Large intestine (tissue), 3 donors: Measurements from ENCODE around the gene CEP170B. TPM values are rescaled to one million over a fixed set of nuclear protein-coding genes. Genes with fewer than 3 reads are reported as not detected.
A peak's percentile ranks its signal among the peaks of the same experiment; 100 is the strongest.

Experiments
- DNase-seq, 2 donors: peaks; one replicate each; pipeline versions ENCODE4 v3.0.0 to v3.0.0-alpha.2; 2013
- H3K27ac ChIP-seq: one replicate; pipeline ENCODE4 v1.5.1; 2013; ENCODE audit warnings: low read length
- H3K27me3 ChIP-seq: 2 replicates; pipeline ENCODE4 v1.6.1; 2013; ENCODE audit warnings: low read length; ENCODE audit not compliant: control insufficient read depth, insufficient read depth
- H3K36me3 ChIP-seq: 2 replicates; pipeline ENCODE4 v1.6.1; 2013; ENCODE audit warnings: low read length; ENCODE audit not compliant: control insufficient read depth, insufficient read depth
- H3K4me1 ChIP-seq: one replicate; pipeline ENCODE4 v1.6.1; 2013; ENCODE audit warnings: low read length; ENCODE audit not compliant: control insufficient read depth, insufficient read depth
- H3K4me3 ChIP-seq: one replicate; pipeline ENCODE4 v1.5.1; 2013; ENCODE audit warnings: low read length
- H3K9me3 ChIP-seq: one replicate; pipeline ENCODE4 v1.6.1; 2013; ENCODE audit warnings: mild to moderate bottlenecking, low read depth, low read length, moderate library complexity; ENCODE audit not compliant: control insufficient read depth
- WGBS: methylation state at CpG from one replicate; pipeline ENCODE4 v1.1.5; 2013; ENCODE audit warnings: low lambda C conversion rate; ENCODE audit not compliant: insufficient coverage; 5-methylcytosine and 5-hydroxymethylcytosine counted together
- polyA plus RNA-seq: library from polyadenylated mRNA; unstranded; fragments of 120-200 nt; gene quantifications from one replicate; pipeline ENCODE4 v1.2.1, GENCODE V29; 2013

The CEP170B gene
- polyA plus RNA-seq, 1 donor, result 30.3 TPM

DNA sequence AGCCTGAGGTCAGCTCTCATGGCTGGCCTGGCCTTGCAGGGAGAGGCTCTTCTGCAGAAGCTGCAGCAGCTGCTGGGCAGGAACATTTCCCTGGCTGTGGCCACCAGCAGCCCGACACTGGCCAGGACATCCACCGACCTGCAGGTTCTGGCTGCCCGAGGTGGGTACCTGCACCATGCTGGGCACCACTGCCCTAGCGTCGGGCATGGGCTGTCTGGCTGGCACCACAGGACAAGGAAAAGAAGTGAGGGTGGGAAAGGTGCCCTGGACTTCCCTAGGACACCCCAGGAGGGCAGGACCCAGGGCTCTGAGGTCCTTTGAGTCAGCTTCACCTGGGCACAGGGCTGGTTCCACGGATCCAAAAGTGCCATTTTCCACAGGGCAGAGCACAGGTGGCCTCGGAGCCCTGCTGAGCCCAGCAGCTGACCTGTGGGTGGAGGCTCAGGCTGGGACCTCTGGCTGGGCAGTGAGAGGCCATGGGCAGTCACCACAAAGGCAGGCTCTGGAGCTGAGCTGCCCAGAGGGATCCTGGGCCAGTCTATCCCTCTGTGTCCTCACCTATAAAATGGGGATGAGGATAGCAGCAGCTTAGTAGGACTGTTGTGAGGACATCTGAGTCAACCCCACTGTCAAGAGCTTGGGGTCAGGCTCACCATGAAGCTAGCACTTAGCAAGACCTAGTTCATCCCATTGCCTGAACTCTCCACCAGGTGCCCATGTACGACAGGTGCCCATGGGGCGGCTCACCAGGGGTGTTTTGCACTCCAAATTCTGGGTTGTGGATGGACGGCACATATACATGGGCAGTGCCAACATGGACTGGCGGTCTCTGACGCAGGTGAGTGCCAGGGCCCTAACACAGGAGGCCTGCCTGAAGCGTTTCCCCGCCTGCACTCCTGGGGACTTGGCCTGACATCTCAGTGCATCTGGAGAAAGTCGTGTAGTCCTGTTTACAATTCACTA lies 64.5 kb downstream of the CEP170B start:
- Histone ChIP-seq H3K27ac (no peak overlapping the region), H3K4me1 (peaks cover 30% of the 10 kb centered on the region), H3K4me3 (no peak overlapping the region), H3K27me3 (peaks cover 38% of the 10 kb centered on the region), H3K9me3 (peaks cover 17% of the 10 kb centered on the region), H3K36me3 (no peaks in the 10 kb centered on the region)
- no CpG with 5 or more reads among the region's 15 CpGs for WGBS
- DNase-seq, result no peak

DNA sequence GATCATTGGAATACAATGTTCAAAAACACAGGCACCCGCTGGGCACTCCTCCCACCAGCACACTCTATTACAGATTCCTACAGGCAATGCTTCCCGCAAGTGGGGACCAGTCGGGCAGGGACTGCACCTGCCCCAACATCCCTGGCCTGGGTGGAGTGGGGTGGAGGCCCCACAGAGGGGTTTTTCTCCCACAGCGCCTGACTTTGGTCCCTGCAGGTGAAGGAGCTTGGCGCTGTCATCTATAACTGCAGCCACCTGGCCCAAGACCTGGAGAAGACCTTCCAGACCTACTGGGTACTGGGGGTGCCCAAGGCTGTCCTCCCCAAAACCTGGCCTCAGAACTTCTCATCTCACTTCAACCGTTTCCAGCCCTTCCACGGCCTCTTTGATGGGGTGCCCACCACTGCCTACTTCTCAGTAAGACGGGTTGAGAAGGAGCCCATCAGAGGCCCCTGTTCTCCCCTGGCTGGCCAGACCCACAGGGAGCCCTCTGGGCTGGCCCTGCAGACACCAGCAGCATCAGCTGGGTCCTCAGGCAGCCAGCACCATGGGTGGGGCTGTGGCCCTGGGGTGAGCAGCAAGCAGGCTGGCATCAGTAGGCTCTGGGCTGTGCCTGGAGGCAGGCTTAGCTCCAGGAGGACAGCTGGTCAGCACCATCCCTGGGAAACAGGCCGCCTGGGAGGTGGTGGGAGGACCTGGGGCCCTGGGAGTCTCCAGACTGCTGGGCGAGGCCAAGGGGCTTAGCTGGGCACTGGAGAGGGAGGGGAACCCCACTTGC lies 65.6 kb downstream of the CEP170B start:
- peaks cover 49% of the 10 kb centered on the region for H3K27me3 ChIP-seq
- no CpG with 5 or more reads among the region's 10 CpGs for WGBS

DNA sequence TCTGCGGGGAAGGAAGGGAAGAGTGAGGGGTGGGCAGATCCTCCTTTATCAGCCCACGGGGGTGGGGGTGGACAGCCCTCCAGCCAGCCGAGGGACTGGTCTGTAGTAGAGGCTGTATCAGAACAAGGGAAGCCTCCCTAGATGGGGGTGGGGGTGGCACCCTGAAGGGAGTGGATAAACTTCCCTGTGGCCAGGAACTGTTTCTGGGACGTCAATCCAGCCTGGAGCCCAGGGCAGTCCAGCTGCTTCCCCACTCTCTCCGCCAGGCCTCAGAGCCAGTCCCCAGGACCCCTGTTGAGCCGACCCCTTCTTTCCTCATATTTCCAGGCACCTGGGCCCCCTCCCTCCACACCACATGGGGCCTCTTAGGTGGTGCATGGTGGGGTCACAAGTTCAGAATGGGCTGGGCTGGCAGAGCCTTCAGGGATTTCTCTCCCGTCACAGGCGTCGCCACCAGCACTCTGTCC lies 66.3 kb downstream of the CEP170B start:
- Histone ChIP-seq H3K27ac (no peak overlapping the region), H3K4me3 (no peak overlapping the region), H3K36me3 (no peaks in the 10 kb centered on the region), H3K4me1 (peaks cover 19% of the 10 kb centered on the region), H3K27me3 (peaks cover 52% of the 10 kb centered on the region), H3K9me3 (peaks cover 17% of the 10 kb centered on the region)
- WGBS, result no CpG with 5 or more reads among the region's 9 CpGs
- no peak for DNase-seq

More for the DNA sequence above, 65.6 kb downstream of the CEP170B start:
- Histone ChIP-seq H3K4me3 (no peak overlapping the region), H3K9me3 (peaks cover 17% of the 10 kb centered on the region), H3K4me1 (peaks cover 22% of the 10 kb centered on the region), H3K27ac (no peak overlapping the region), H3K36me3 (no peaks in the 10 kb centered on the region)
- no peak for DNase-seq

DNA sequence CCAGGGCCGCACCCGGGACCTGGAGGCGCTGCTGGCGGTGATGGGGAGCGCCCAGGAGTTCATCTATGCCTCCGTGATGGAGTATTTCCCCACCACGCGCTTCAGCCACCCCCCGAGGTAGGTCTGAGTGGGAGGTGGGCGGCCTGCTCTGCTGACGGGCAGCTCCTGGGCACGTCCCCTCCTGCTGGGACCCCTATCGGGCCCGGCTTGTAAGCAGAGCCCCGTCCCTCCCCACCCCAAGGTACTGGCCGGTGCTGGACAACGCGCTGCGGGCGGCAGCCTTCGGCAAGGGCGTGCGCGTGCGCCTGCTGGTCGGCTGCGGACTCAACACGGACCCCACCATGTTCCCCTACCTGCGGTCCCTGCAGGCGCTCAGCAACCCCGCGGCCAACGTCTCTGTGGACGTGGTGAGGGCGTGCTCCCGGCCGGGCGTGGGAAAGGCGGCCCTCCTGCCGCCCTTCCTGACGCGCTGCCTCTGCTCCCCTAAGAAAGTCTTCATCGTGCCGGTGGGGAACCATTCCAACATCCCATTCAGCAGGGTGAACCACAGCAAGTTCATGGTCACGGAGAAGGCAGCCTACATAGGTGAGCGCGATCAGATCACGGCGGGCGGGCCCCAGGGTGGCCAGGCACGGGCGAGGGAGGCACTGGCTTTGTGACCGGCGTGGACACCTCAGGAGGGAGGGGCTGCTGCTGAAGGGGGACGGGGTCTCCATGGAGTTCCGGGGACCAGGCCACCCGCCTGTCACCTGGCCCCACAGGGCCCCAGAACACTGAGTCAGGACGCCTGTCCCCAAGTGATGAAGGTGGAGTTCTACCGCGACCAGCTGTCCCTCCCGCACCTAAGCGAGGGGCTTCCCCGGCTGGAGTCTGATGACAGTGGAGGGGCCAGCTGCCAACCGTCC lies 67.0 kb downstream of the CEP170B start:
- peaks cover 17% of the 10 kb centered on the region for H3K9me3 ChIP-seq
- no peak overlapping the region for H3K4me3 ChIP-seq
- DNase-seq, result peak in 1 of 2 donors; percentile 19

DNA sequence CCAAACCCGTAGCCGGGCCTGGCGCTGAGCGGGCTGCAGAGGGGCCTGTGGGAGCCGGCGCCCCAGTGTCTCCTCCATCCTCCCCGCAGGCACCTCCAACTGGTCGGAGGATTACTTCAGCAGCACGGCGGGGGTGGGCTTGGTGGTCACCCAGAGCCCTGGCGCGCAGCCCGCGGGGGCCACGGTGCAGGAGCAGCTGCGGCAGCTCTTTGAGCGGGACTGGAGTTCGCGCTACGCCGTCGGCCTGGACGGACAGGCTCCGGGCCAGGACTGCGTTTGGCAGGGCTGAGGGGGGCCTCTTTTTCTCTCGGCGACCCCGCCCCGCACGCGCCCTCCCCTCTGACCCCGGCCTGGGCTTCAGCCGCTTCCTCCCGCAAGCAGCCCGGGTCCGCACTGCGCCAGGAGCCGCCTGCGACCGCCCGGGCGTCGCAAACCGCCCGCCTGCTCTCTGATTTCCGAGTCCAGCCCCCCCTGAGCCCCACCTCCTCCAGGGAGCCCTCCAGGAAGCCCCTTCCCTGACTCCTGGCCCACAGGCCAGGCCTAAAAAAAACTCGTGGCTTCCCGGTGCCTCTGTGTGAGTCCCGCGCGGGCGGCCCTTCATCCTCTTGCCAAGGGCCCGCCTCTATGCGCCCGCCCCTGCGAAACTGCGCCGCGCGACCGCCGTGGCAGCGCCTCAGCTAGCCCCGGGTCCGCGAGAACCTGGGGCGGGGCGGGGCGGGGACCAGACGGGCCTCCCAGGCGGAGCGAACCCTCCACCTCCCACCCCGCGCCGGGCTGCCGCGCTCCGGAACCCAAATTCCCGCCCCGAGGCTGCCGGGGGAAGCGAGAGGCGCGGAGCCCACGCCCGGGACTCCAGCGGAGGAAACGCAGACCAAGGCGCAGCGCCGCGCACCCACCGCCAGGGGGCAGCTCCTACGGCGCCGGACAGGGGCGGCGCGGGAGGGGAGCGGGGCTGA lies 67.9 kb downstream of the CEP170B start:
- WGBS, result no CpG with 5 or more reads among the region's 100 CpGs
- peak; percentile 59 for DNase-seq
- H3K4me3 ChIP-seq, result peak overlapping the region; percentile 32
- peaks cover 65% of the 10 kb centered on the region for H3K27me3 ChIP-seq
- H3K36me3 ChIP-seq, result no peaks in the 10 kb centered on the region
- peaks cover 13% of the 10 kb centered on the region for H3K4me1 ChIP-seq
- peaks cover 17% of the 10 kb centered on the region for H3K9me3 ChIP-seq
- H3K27ac ChIP-seq, result no peak overlapping the region

More for the DNA sequence above, 67.0 kb downstream of the CEP170B start:
- Histone ChIP-seq H3K27ac (no peak overlapping the region), H3K36me3 (no peaks in the 10 kb centered on the region), H3K27me3 (peaks cover 56% of the 10 kb centered on the region), H3K4me1 (peaks cover 19% of the 10 kb centered on the region)
- WGBS, result no CpG with 5 or more reads among the region's 64 CpGs

DNA sequence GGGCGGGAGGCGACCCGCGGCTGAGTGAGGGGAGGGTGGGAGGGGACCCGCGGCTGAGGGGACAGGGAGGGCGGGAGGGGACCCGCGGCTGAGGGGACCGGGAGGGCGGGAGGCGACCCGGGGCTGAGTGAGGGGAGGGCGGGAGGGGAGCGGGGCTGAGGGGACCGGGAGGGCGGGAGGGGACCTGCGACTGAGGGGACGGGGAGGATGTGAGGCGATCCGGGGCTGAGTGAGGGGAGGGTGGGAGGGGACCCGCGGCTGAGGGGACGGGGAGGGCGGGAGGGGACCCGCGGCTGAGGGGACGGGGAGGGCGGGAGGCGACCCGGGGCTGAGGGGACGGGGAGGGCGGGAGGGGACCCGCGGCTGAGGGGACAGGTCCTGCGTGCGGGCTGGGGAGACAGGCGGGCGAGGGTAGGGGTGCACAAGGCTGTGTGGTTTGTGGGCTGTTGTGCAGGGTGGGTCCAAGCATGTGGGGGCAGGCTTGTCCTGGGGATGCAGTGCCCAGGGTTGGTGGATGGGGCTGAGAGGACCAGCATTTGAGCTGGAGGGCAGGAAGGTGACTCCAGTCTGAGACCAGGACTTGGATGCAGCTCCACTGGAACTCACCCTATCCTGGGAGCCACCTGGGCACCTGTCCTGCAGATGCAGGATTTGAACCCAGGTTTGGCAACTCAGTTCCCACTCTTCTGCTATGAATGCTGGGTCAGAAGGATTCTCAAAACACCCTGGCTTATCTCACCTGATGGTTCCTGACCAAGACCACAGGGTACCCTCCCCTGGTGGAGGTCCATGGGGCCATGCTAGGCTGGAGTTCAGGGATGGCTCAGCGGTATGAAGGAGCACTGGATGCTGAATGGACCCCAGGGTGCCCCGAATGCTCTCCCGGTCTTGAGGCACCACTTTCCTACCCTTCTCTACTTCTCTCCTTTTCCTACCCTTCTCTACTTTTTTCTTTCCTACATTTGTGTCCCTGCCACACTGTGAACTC lies 69.0 kb downstream of the CEP170B start:
- H3K4me3 ChIP-seq, result no peak overlapping the region

DNA sequence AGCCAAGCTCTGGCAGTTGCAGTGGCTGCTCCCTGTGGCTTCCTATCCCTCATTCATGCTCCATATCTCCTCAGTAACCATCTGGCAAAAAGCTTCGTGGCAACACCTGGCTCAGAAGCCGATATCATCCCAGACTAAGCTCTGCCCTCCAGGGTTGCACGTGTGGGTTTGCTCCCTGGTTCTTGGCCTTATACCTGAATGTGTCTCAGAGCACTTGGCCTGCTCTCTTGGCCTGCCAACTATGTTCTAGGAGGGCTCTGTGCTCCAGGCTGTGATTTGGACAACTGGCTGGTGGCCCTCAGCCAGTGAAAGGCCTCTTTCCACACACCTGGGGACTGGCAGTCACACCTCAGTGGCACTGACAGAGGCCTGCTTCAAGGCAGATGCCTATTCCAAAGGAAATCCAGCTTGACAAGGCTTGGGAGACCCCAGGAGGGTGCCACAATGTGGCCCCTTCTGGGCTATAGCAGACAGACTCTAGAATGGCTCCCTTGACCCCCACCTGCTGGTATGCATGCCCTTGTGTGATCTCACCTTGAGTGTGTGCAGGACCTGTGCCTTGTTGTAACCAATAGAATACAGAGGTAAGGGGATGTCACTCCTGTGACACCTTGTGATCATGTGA lies 70.1 kb downstream of the CEP170B start:
- Histone ChIP-seq H3K9me3 (peaks cover 17% of the 10 kb centered on the region), H3K27me3 (peaks cover 85% of the 10 kb centered on the region), H3K36me3 (no peaks in the 10 kb centered on the region), H3K27ac (no peak overlapping the region), H3K4me3 (no peak overlapping the region), H3K4me1 (peaks cover 10% of the 10 kb centered on the region)
- no CpG with 5 or more reads among the region's 3 CpGs for WGBS
- DNase-seq, result no peak

More for the DNA sequence above, 69.0 kb downstream of the CEP170B start:
- Histone ChIP-seq H3K9me3 (peaks cover 17% of the 10 kb centered on the region), H3K36me3 (no peaks in the 10 kb centered on the region), H3K27ac (no peak overlapping the region), H3K27me3 (peaks cover 76% of the 10 kb centered on the region), H3K4me1 (peaks cover 10% of the 10 kb centered on the region)
- WGBS, result 63% methylated on average over 2 of the region's 42 CpGs
- peak in 1 of 2 donors; percentile 22 for DNase-seq

DNA sequence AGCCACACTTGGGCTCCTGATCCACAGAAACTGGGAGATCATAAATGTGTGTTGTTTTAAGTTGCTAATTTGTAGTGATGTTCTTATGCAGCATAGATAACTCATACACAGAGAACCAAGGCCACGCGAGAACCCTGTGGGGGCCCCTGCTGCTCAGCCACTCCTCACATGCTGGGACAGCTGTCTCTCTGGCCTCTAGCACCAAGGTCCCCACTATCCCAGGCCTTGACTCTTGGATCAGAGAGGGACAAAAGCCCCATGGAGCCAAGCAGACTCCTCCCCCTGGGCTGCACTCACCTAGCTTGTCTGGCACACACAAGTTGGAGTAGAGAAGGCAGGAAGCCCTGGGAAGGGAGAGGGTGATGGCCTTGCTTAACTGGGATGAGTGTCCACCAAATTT lies 70.9 kb downstream of the CEP170B start:
- Histone ChIP-seq H3K4me1 (peaks cover 10% of the 10 kb centered on the region), H3K27ac (no peak overlapping the region), H3K4me3 (no peak overlapping the region), H3K36me3 (no peaks in the 10 kb centered on the region), H3K9me3 (peaks cover 17% of the 10 kb centered on the region), H3K27me3 (peaks cover 84% of the 10 kb centered on the region)
- WGBS, result no CpG with 5 or more reads among the region's 2 CpGs
- no peak for DNase-seq
